G401.6 (cell line): ENCODE data around the gene TSR3.
"Not testable (repeated sequence)": the region's sequence is repeated elsewhere in the genome, so short reads cannot be mapped to it uniquely, and the experiment has no call there.

Experiments
- FAIRE-seq: peaks from 2 replicates; lab custom pipeline; 2012; peaks lifted over from hg19 to GRCh38; lab: Jason Lieb, UNC

The TSR3 gene

DNA sequence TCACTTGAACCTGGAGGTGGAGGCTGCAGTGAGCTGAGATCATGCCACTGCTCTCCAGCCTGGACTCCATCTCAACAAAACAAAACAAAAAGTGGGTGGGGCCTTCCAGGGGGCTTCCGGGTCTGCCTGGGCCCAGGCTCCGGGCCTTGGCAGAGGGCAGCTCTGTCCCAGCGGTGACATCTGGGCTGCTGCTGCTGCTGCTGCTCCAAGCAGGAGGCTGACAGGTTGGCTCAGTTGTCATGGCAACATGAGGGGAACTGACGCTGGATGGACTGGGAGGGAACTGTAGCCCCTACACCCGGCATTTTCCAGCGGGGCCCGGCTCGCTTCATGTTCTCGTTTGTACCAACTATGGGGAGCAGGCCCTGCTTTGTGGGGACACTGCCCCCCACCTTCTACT is 14.2 kb downstream of the TSR3 start:
- FAIRE-seq: no peak

- no peak for FAIRE-seq
Measured at GRCh38 chr16:1336619-1337018, 15.1 kb downstream of the TSR3 start.

DNA sequence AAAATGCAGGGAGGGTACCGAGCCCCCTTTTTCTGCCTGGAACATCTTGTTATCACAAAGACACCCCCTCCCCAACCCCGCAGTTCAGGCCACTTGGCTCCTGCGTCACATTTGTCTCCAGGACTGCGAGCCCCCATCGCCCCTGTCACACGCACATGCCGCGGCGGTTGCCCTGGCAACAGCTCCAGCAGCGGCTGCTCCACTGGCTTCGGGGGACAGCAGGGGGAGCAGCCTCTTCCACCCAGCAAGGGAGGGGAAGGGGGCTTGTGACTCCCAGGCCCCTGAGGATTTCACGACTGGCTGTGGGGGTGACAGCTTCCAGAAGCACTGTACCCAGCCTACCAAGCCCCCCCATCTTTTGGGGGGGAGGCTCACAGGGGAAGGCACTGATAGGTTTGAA is 15.7 kb downstream of the TSR3 start:
- FAIRE-seq: no peak

- no peak for FAIRE-seq
Measured at GRCh38 chr16:1335211-1335971, 16.3 kb downstream of the TSR3 start.

- no peak for FAIRE-seq
Measured at GRCh38 chr16:1334739-1335138, 16.9 kb downstream of the TSR3 start.

DNA sequence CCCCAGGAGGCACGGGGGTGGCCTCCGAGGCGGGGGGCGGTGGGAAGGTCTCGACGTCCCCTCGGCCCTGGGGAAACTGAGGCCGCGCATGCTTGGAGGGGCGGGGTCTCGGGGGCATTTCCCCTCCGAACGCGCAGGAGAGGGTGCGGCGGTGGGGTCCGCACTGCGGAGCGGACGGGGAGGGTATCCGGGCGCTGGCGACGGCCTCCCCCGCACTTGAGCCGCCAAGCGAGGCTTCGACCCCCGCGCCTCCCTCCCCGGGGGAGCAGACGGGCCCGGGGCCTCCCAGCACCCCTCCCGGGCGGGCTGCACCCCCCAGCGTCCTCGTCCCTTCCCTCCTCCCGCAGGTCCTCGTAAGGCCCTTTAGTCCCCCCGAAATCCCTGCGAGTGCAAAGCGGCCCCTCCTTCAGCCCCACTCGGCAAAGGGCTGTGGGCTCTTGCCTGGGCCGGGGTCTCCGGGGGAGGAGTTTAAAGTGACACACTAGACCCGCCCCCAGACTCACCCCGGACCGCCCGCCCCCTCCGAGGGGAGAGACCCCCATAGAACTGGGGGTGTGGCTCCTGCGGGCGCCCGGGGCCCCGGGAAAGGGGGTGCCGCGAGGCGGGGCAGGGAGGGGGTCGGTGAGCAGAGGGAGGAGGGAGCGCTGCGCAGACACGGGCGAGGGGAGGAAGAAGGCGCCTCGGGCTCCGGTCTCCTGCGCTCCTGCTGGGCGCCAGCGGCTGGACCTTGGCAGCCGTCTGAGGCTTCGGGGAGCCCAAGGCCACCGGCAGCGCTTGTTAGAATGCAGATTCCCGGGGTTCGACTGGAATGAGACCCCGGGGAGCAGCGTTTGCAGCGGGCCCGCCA is 17.6 kb downstream of the TSR3 start:
- FAIRE-seq: no peak

DNA sequence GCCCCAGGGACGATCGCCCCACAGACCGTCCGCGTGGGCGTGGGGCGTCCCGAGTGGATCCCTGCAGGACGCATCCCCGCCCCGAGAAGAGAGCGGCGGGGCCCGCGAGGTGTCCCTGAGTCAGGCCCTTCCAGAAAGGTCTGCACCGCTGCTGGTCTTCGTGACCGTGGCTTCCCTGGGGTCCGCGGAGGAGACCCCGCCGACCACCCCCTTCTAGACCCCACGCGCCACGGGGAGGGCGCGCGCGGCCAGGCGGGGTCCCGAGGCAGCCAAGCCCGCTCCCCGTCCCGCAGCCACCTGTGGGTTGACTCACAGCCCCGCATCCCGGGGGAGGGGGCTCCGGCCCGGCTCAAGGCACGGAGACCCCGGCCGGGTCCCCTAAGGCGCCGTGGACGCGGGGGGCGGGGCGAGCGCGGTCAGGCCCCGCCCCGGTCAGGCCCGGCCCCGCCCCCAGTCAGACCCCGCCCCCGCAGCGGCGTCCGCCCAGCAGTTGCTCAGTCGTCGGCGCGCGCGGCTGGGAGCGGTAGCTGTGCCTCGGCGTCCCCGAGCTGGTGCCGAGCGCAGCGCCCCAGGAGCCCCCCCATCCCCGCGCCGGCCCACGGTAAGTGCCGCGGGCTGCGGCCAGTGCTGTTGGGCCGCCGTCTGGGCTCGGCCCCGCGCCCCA is 18.4 kb downstream of the TSR3 start, which contains the start of gene BAIAP3:
Gene BAIAP3, plus strand, starts transcription at position 497 of the 664 bp plus-strand sequence. CDS start 4,905 bp downstream, outside the sequence.
- FAIRE-seq: no peak

DNA sequence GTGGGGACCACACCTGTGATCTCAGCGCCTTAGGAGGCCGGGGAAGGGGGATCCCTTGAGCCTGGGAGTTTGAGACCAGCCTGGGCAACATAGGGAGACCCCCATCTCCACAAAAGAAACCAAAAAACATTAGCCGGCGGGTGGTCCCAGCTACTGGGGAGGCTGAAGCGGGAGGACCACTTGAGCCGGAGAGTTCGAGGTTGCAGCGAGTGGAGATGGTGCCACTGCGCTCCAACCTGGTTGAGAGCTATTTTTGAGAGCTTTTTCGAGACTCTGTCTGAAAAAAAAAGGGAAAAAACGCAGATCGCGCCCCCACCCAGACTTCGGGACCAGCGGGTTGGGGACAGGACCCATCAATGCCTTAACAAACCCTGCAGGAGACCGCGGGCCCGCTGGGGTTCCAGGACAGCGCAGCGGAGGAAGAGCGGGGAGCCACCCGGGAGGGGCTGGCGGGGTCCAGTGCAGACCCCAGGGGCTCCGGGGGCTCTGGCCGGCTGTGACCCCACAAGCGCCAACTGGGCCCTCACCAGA is 19.0 kb downstream of the TSR3 start:
- no peak for FAIRE-seq

DNA sequence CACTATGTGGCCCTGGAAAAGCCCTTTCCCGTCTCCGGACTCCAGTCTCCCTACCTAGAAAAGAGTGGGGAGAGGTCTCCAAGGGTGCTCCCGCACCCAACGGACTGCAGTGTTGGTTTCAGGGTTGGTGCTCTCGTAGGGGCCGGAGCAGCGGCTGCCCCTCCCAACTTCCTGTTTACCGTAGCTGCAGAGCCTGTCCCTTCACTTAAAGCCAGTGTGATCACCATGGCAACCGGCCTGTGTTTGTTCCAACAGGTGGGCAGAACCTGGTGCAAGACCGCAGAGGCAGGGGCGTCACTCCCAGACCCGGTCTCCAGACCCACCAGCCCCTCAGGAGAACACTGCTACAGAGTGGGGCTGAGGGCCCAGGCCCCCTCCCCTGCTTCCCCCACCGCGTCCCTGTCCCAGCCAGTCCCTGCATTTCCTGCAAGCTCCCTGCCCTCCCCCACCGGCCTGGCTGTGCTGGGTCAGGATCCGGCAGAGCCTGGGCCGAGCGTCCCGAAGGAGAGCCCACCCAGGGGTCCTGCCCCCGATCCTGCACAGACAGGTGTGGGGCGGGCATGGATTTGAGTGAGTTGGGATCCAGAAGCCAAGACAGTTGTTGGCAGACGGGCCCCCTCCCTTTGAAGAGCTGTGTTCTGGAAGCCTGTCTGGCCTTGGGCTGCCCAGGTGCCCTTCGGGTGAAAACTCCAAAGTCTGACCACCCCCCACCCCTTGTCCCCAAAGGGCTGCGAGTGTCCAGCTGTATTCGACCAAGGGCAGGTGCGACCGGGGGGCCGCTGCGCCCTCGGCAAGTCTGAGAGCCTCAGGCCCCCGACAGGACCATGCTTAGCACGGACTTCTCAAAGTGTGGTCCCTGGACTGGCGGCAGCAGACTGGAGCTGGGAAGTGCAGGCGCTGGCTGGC is 19.7 kb downstream of the TSR3 start:
- no peak for FAIRE-seq

GRCh38 chr16:1330931-1331711 is 20.6 kb downstream of the TSR3 start:
- FAIRE-seq: no peak

GRCh38 chr16:1330260-1330914 is 21.3 kb downstream of the TSR3 start:
- FAIRE-seq: no peak

DNA sequence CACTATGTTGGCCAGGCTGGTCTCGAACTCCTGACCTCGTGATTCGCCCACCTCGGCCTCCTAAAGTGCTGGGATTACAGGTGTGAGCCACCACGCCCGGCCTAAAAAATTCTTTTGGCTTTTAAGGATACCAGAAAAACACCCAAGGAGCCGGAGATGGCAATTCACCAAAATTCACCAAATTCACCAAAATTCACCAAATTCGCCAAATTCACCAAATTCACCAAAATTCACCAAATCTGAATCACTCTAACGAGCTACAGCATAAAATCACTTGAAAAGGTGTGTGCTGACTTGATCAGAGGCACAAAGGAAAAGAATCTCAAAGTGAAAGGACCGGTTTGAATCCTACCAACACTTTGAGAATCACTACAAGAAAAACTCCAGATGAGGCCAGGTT is 22.7 kb downstream of the TSR3 start:
- FAIRE-seq: not testable (repeated sequence)

GRCh38 chr16:1328136-1328535 is 23.5 kb downstream of the TSR3 start:
- not testable (repeated sequence) for FAIRE-seq

- FAIRE-seq: no peak
Measured at GRCh38 chr16:1327619-1327947, 24.1 kb downstream of the TSR3 start.

DNA sequence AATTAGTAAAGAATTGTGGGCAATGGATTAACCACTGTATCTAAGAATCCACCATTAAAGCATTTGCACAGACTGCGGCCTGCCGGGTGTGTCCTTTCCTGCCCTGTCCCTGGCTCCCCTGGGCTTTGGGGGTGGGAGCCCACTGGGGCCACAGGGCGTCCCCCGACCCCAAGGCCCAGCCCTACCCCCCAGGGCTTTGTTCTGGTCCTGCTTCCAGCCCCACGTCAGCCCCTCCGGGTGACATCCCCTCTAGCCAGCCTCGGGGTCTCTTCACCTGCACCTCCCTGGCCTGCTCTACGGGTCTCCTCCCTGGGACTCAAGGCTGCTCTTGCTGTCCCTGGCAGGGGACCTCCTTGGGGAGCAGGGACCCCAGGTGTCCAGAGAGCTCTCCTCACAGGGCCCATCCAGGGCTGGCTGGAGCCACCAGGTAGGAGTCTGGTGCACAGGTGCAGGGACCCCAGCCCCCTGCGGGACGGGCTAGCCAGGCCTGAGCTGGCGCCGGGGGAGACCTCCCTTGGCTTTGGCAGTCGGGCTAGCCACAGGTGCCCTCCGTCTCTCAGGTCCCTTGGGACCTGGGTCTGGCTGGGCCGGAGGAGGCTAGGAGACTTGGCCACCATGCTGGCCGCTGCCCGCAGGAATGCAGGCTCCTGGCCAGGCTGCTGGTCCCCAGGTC is 24.6 kb downstream of the TSR3 start:
- FAIRE-seq: no peak

DNA sequence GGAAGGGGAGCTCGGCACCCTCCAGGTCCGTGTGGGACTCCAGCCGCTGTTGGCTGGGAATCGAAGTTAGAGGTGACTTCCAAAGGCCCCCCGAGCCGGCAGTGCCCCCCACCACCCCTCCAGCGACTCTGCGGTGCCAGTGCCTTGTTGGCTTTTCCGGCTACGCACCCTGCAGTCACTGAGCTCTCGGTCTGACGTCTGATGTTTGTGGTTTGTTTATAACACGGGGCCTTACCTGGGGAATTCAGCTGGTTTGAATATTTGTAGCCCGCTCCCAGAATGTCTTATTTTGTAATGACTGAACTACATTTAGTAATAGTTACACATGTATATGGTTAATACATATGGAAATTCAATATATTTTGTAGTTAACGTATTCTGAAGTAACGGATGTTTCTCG is 25.3 kb downstream of the TSR3 start:
- FAIRE-seq: no peak

DNA sequence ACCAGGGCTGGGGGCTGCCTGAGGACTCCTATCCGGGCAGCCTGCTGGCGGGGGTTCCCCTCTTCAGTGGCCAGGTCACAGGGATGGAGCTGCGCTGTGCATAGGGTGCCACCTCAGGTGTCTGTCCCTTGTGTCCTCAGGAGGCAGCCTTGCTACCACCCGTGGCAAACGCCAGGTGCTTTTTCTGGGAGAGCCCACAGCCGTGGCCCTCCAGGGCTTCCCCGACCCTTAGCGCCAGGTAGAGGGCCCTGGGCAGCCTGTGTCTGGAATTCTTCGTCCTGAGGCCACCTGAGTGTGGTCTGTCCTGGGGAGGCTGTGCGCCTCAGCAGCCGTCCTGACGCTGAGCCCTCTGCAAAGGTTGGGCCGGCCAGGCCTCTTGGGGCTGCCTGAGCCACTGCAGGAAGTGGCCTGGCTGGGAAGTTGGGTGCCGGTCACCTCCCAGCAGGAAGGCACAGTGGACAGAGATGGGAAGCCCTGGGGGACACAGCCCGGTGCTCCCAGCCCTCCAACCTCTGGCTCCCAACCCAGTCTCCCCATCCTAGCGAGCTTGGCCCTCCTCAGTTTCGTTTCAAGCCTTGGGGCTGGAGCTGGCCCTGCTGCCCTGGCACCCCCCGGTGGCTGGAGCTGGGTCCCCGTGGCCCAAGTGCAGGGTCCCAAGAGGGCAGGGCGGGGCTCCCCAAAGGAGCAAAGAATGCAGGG is 25.9 kb downstream of the TSR3 start:
- no peak for FAIRE-seq

GRCh38 chr16:1325261-1325660 is 26.4 kb downstream of the TSR3 start:
- no peak for FAIRE-seq

DNA sequence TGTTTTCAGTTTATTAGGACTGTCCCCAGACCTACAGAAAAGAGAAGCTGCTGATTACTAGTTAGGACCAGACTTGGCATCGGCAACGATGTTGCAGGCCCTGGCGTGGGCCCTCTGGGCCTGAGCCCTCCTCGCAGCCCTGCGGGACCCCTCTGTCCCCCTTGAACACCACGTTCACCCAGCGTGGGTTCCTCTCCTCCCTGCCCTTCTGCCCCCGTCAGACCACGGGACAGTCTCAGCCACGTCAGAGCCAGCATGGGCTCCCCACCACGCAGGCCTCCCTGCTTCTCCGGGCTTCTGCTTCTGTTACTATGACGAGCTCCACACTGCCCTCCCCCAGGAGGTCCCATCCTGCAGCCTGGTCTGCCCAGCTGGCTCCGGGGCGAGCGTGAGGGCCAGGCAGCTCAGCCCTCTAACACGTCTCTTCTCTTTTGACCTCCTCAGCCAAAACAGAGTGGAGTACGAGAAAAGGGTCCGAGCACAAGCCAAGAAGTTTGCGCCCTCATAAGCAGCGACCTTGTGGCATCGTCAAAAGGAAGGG is 27.3 kb downstream of the TSR3 start:
- no peak for FAIRE-seq
